Measurements from ENCODE around the gene OSBP2.

DNA sequence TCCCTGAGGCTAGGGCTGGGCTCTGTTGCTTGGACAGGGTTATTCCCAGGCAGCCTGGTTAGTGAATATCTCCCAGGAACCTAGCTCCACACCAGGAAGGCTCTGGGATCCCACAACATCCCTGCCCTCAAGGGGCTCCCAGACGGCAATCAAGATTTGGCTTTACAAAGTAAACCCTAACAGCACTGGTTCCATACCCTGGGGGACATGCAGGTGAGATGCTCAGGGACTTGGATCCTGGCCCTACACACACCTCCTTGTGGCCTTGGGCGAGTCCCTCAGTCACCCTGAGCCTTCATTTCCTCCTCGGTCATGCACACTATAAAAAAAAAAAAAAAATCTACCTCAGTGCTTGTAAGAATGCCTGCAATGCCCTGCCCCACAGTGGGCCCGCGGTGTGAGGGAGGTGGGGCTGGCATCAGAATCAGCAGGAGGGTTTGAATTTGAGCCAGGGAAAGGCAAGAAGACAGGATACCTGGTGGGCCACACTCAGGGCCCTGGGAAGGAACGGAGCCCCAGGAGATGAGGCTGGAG lies 187.6 kb downstream of the OSBP2 start:
- TF ChIP-seq, protein P1, sequence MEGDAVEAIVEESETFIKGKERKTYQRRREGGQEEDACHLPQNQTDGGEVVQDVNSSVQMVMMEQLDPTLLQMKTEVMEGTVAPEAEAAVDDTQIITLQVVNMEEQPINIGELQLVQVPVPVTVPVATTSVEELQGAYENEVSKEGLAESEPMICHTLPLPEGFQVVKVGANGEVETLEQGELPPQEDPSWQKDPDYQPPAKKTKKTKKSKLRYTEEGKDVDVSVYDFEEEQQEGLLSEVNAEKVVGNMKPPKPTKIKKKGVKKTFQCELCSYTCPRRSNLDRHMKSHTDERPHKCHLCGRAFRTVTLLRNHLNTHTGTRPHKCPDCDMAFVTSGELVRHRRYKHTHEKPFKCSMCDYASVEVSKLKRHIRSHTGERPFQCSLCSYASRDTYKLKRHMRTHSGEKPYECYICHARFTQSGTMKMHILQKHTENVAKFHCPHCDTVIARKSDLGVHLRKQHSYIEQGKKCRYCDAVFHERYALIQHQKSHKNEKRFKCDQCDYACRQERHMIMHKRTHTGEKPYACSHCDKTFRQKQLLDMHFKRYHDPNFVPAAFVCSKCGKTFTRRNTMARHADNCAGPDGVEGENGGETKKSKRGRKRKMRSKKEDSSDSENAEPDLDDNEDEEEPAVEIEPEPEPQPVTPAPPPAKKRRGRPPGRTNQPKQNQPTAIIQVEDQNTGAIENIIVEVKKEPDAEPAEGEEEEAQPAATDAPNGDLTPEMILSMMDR (IDR thresholded peaks at IDR 0.05; ENCODE audit: low read depth, low read length) = no peak
- TF ChIP-seq EZH2phosphoT487 (IDR thresholded peaks at IDR 0.05; ENCODE audit: low read depth) = no peak

Data from OCI-LY3 (cell line).